ENCODE data around the gene SNX18. TPM values are rescaled to one million over a fixed set of nuclear protein-coding genes. Genes with fewer than 3 reads are reported as not detected.

SNX18 gene
- 63.1 TPM for total RNA-seq

DNA sequence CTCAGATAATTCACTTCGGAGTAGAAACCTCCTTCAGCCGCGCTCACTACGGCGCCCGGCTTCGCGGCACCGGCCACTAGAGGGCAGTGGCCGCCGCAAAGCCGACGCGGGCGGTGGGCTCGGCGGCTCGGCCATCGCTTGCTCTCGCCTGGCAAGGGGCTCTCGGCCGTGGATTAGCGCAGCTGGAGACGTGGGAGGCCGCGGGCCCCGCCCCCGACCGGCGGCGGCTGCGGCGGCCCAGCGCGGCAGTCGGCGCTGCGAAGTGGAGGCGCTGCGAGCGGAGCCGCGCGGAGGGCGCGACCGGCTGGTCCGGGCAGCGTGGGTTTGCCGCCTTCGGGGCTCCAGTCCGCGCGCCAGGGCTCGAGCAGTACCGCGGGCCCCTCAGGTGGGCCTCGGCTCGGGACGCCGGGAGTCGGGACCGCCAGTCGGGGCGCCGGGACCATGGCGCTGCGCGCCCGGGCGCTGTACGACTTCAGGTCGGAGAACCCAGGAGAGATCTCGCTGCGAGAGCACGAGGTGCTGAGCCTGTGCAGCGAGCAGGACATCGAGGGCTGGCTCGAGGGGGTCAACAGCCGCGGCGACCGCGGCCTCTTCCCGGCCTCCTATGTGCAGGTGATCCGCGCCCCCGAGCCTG is at the start of gene SNX18:
Gene SNX18, plus strand, starts transcription at position 248 of the 634 bp plus-strand sequence. Its CDS starts 194 bp downstream, at position 442.
- intact Hi-C loops (cut with DNase I): loop anchor here (5.0 to 10.0 kb wide), 2 partner anchors 237 to 345 kb away; no protein-coding TSS in a partner anchor
- peaks cover 32% of the 10 kb centered on the region for H3K4me1 ChIP-seq
- peak in 1 of 2 donors; percentile 78 for TF ChIP-seq POLR2A (IDR thresholded peaks at IDR 0.05)
- TF ChIP-seq CTCF (IDR thresholded peaks at IDR 0.05): peak; percentile 90 to 98 (median 97)
- peak; percentile 31 to 68 for TF ChIP-seq POLR2AphosphoS5 (IDR thresholded peaks at IDR 0.05; ENCODE audit: insufficient read depth in 1 of 2, low read depth in 1 of 2)
- H3K9me3 ChIP-seq: no peaks in the 10 kb centered on the region
- peak within 1 kb of the TSS; percentile 78 to 93 for H3K4me3 ChIP-seq
- H3K27me3 ChIP-seq: no peaks in the 10 kb centered on the region
- H3K27ac ChIP-seq: peak within 1 kb of the TSS; percentile 96
- DNase-seq (ENCODE audit: extremely low spot score in 2 of 2): no peak
- peaks cover 0 to 9% of the 10 kb centered on the region in 2 donors for H3K36me3 ChIP-seq

GRCh38 chr5:54469622-54470021 is 47.9 kb upstream of the SNX18 start:
- Histone ChIP-seq H3K9me3 (no peaks in the 10 kb centered on the region), H3K27me3 (no peaks in the 10 kb centered on the region), H3K4me3 (peak overlapping the region in 1 of 2 donors; percentile 19), H3K27ac (peak overlapping the region; percentile 42), H3K36me3 (no peaks in the 10 kb centered on the region), H3K4me1 (peaks cover 6% of the 10 kb centered on the region)
- no peak for DNase-seq (ENCODE audit: extremely low spot score in 2 of 2)
- intact Hi-C loops (cut with DNase I): no loop called here
- TF ChIP-seq CTCF (IDR thresholded peaks at IDR 0.05) (no peak), POLR2A (IDR thresholded peaks at IDR 0.05) (no peak), POLR2AphosphoS5 (IDR thresholded peaks at IDR 0.05; ENCODE audit: insufficient read depth in 1 of 2, low read depth in 1 of 2) (no peak)

GRCh38 chr5:54470128-54470527 is 47.4 kb upstream of the SNX18 start:
- Histone ChIP-seq H3K27ac (peak overlapping the region; percentile 42), H3K4me1 (peaks cover 6% of the 10 kb centered on the region), H3K4me3 (peak overlapping the region in 1 of 2 donors; percentile 19), H3K27me3 (no peaks in the 10 kb centered on the region), H3K36me3 (no peaks in the 10 kb centered on the region), H3K9me3 (no peaks in the 10 kb centered on the region)
- TF ChIP-seq CTCF (IDR thresholded peaks at IDR 0.05): no peak
- no peak for TF ChIP-seq POLR2AphosphoS5 (IDR thresholded peaks at IDR 0.05; ENCODE audit: insufficient read depth in 1 of 2, low read depth in 1 of 2)
- no peak for TF ChIP-seq POLR2A (IDR thresholded peaks at IDR 0.05)
- intact Hi-C loops (cut with DNase I): no loop called here
- DNase-seq (ENCODE audit: extremely low spot score in 2 of 2): no peak

GRCh38 chr5:54470677-54471076 is 46.9 kb upstream of the SNX18 start:
- intact Hi-C loops (cut with DNase I): no loop called here
- no peak for TF ChIP-seq POLR2A (IDR thresholded peaks at IDR 0.05)
- TF ChIP-seq CTCF (IDR thresholded peaks at IDR 0.05): no peak
- no peak for TF ChIP-seq POLR2AphosphoS5 (IDR thresholded peaks at IDR 0.05; ENCODE audit: insufficient read depth in 1 of 2, low read depth in 1 of 2)
- no peak for DNase-seq (ENCODE audit: extremely low spot score in 2 of 2)
- Histone ChIP-seq H3K4me1 (peaks cover 6% of the 10 kb centered on the region), H3K36me3 (no peaks in the 10 kb centered on the region), H3K27ac (peak overlapping the region; percentile 42), H3K4me3 (no peak overlapping the region), H3K9me3 (no peaks in the 10 kb centered on the region), H3K27me3 (no peaks in the 10 kb centered on the region)

GRCh38 chr5:54471398-54471797 is 46.2 kb upstream of the SNX18 start:
- Histone ChIP-seq H3K9me3 (no peaks in the 10 kb centered on the region), H3K4me1 (peaks cover 6% of the 10 kb centered on the region), H3K36me3 (no peaks in the 10 kb centered on the region), H3K27me3 (no peaks in the 10 kb centered on the region), H3K27ac (no peak overlapping the region), H3K4me3 (no peak overlapping the region)
- intact Hi-C loops (cut with DNase I): no loop called here
- TF ChIP-seq POLR2AphosphoS5 (IDR thresholded peaks at IDR 0.05; ENCODE audit: insufficient read depth in 1 of 2, low read depth in 1 of 2) (no peak), CTCF (IDR thresholded peaks at IDR 0.05) (no peak), POLR2A (IDR thresholded peaks at IDR 0.05) (no peak)
- DNase-seq (ENCODE audit: extremely low spot score in 2 of 2): no peak

Measured in vagina (tissue), 2 donors.